Hepatocyte (in vitro differentiated cells): ENCODE data around the gene NTSR1. TPM values are rescaled to one million over a fixed set of nuclear protein-coding genes. Genes with fewer than 3 reads are reported as not detected.

Source experiments
- DNase-seq: peaks from one replicate; pipeline ENCODE4 v3.0.0-alpha.2; 2016; ENCODE audit warnings: low spot score
- H2AFZ ChIP-seq: fragments of 200-600 bp; sonication (generic); 2 replicates; pipeline ENCODE4 v1.6.0; 2016; ENCODE audit warnings: antibody characterized with exemption, mild to moderate bottlenecking
- H3K27ac ChIP-seq: fragments of 200-600 bp; sonication (generic); 2 replicates; pipeline ENCODE4 v1.5.1; 2016; ENCODE audit warnings: mild to moderate bottlenecking
- H3K27me3 ChIP-seq: fragments of 200-600 bp; sonication (generic); 2 replicates; pipeline ENCODE4 v1.6.1; 2016
- H3K36me3 ChIP-seq: fragments of 200-600 bp; sonication (generic); replicated peaks from 2 replicates; pipeline ENCODE4 v1.5.1; 2016; ENCODE audit warnings: low read depth; ENCODE audit not compliant: insufficient read depth
- H3K4me1 ChIP-seq: fragments of 200-600 bp; sonication (generic); 2 replicates; pipeline ENCODE4 v1.5.1; 2016; ENCODE audit warnings: mild to moderate bottlenecking, moderate library complexity; ENCODE audit not compliant: insufficient read depth
- H3K4me2 ChIP-seq: fragments of 200-600 bp; sonication (generic); 2 replicates; pipeline ENCODE4 v1.6.0; 2016
- H3K4me3 ChIP-seq: fragments of 200-600 bp; sonication (generic); 2 replicates; pipeline ENCODE4 v1.5.1; 2016; ENCODE audit warnings: mild to moderate bottlenecking
- H3K79me2 ChIP-seq: fragments of 200-600 bp; sonication (generic); 2 replicates; pipeline ENCODE4 v1.6.0; 2017; ENCODE audit warnings: mild to moderate bottlenecking
- H3K9me2 ChIP-seq: fragments of 200-600 bp; sonication (generic); replicated peaks from 2 replicates; pipeline ENCODE4 v1.6.0; 2017; ENCODE audit warnings: mild to moderate bottlenecking; ENCODE audit not compliant: insufficient read depth
- H3K9me3 ChIP-seq: fragments of 200-600 bp; sonication (generic); 2 replicates; pipeline ENCODE4 v1.5.1; 2016; ENCODE audit warnings: low read depth, mild to moderate bottlenecking
- H4K20me1 ChIP-seq: fragments of 200-600 bp; sonication (generic); 2 replicates; pipeline ENCODE4 v1.6.0; 2016; ENCODE audit warnings: mild to moderate bottlenecking; ENCODE audit not compliant: insufficient read depth, poor library complexity, severe bottlenecking
- EZH2 ChIP-seq: fragments of 200-600 bp; sonication (generic); IDR thresholded peaks from 2 replicates; pipeline ENCODE4 v1.6.1; 2016; ENCODE audit warnings: antibody characterized with exemption, mild to moderate bottlenecking, borderline replicate concordance
- EZH2phosphoT487 ChIP-seq: fragments of 200-600 bp; sonication (generic); IDR thresholded peaks from one replicate; pipeline ENCODE4 v1.6.1; 2018; ENCODE audit warnings: antibody characterized with exemption, mild to moderate bottlenecking, low read depth, moderate library complexity; ENCODE audit not compliant: unreplicated experiment, severe bottlenecking
- WGBS: methylation state at CpG from one replicate; pipeline ENCODE4 v1.1.6; 2016; ENCODE audit warnings: low lambda C conversion rate; ENCODE audit errors: missing lambda C conversion rate; 5-methylcytosine and 5-hydroxymethylcytosine counted together
- polyA plus RNA-seq: library from polyadenylated mRNA; unstranded; fragments of >200 nt; fragmentation: Nextera tagmentation; extraction: Ambion mirVana; gene quantifications from 2 replicates; pipeline ENCODE4 v1.2.1, GENCODE V29; 2016
- total RNA-seq: library from RNA; depleted of rRNA; stranded (reverse); fragments of >200 nt; gene quantifications from 2 replicates; pipeline ENCODE4 v1.2.3, GENCODE V29; 2014
- TF ChIP-seq, protein P1 (sequence below): fragments of 200-600 bp; sonication (generic); IDR thresholded peaks from 2 replicates; pipeline ENCODE4 v1.5.1; 2016; ENCODE audit warnings: antibody characterized with exemption, mild to moderate bottlenecking; ENCODE audit not compliant: poor library complexity

Gene NTSR1
- total and polyA plus RNA-seq, 2 experiments from 2014 or later: 0.37 TPM; not detected in 1

DNA sequence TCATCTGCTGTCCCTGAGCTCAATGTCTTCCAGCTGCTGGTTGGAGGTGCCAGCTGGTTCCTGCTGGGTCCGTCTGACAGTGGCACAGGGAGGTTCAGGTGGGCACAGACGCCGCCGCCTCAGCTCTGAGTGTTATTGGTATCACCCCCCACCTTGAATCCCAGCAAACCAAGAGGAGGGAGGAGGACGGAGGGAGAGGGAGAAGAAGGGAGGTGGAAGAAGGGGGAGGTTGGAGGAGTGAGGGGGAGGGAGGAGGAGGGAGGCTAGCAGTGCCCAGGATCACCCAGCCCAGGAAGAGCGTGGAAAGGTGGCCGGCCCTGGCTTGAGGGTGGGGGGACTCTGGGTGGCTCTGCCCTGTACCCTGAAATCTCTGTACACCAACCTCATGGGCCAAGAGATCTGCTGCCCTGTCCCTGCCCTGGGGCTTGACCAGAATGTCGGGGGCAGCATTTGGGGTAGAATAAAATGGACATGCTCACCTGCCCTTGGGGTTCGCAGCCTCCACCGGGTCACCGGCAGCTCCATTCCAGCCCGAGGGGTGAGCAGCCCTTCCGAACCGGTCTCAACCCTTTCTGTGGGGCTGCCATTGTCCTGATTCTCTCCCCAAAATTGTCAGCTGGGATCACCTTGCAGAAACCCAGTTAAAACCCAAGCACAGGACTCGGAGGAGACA lies 17.1 kb downstream of the NTSR1 start:
- Histone ChIP-seq H3K27me3 (no peaks in the 10 kb centered on the region), H3K9me2 (no peaks in the 10 kb centered on the region), H3K4me3 (no peak overlapping the region), H3K27ac (no peak overlapping the region), H2AFZ (no peak overlapping the region), H3K79me2 (no peaks in the 10 kb centered on the region), H3K36me3 (no peaks in the 10 kb centered on the region), H3K9me3 (peaks cover 4% of the 10 kb centered on the region), H3K4me2 (no peak overlapping the region), H3K4me1 (no peaks in the 10 kb centered on the region), H4K20me1 (no peaks in the 10 kb centered on the region)
- 87% methylated on average over 15 of the region's 15 CpGs for WGBS
- no peak for DNase-seq
- no peak for TF ChIP-seq EZH2
- TF ChIP-seq, protein P1, sequence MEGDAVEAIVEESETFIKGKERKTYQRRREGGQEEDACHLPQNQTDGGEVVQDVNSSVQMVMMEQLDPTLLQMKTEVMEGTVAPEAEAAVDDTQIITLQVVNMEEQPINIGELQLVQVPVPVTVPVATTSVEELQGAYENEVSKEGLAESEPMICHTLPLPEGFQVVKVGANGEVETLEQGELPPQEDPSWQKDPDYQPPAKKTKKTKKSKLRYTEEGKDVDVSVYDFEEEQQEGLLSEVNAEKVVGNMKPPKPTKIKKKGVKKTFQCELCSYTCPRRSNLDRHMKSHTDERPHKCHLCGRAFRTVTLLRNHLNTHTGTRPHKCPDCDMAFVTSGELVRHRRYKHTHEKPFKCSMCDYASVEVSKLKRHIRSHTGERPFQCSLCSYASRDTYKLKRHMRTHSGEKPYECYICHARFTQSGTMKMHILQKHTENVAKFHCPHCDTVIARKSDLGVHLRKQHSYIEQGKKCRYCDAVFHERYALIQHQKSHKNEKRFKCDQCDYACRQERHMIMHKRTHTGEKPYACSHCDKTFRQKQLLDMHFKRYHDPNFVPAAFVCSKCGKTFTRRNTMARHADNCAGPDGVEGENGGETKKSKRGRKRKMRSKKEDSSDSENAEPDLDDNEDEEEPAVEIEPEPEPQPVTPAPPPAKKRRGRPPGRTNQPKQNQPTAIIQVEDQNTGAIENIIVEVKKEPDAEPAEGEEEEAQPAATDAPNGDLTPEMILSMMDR: no peak
- no peak for TF ChIP-seq EZH2phosphoT487

DNA sequence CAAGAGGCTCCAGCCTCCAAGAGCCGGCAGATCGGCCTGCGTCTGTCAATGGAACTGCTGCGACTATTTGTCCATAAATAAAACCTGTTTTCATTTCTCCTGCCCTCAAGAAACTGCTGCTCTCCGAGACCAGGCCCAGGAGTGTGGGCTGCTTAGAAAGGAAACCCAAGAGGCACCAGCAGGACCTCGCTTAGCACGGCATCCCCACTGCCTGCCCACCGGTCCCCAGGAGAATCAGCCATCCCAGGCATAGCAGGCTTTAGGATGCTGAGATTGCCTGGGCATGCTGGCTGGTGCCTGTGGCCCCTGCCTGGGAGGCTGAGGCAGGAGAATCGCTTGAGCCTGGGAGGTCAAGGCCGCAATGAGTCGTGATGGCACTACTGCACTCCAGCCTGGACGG lies 17.6 kb downstream of the NTSR1 start:
- H3K27me3 ChIP-seq: no peaks in the 10 kb centered on the region
- H3K79me2 ChIP-seq: no peaks in the 10 kb centered on the region
- H3K27ac ChIP-seq: no peak overlapping the region
- H3K4me2 ChIP-seq: no peak overlapping the region
- H4K20me1 ChIP-seq: no peaks in the 10 kb centered on the region
- 91% methylated on average over 12 of the region's 12 CpGs for WGBS
- H3K36me3 ChIP-seq: no peaks in the 10 kb centered on the region
- no peak for DNase-seq
- H3K4me3 ChIP-seq: no peak overlapping the region
- H3K9me3 ChIP-seq: no peaks in the 10 kb centered on the region
- H2AFZ ChIP-seq: no peak overlapping the region
- H3K9me2 ChIP-seq: no peaks in the 10 kb centered on the region
- no peaks in the 10 kb centered on the region for H3K4me1 ChIP-seq
- TF ChIP-seq EZH2 (no peak), EZH2phosphoT487 (no peak)
- TF ChIP-seq, protein P1: no peak

DNA sequence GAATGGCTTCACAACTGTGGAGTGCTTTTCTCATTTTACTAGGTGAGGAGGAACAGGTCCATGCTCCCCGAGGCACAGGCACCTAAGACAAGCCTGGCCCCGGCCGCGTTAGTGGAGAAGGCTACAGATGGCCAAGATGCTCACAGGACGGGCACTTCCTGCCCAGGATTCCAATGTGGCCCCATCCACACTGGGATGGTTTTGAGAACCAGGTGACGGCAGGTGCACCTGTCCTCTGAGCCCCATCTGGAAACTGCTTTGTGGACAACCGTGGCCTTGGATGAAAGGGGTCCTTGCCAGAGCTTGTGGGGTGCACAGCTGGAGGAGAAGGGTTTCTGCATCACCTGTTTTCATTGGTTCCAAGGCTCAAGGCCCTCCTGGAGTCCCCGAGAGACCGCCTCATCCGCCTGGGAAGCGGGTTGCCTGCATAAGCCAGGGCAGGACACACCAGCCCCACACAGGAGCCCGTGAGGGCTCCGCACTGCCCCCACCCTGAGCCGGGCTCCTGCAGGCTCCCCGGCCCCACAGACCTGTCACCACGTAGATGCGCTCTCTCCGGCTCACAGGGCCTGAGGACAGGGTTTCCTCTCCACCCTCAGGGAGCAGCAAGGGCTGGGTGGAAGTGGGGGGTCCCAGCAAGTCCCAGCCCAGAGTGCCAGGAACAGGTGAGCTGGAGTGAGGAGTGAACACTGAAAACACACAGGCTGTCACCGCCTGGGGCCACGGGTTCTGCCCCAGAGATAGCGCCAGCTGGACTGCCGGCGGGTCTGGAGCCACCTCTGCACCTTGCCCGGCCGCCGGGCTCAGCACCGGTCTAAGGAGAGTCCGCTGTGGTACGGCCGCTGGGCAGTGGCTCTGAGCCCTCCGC lies 18.3 kb downstream of the NTSR1 start:
- no peaks in the 10 kb centered on the region for H4K20me1 ChIP-seq
- no peak overlapping the region for H3K27ac ChIP-seq
- H3K4me1 ChIP-seq: no peaks in the 10 kb centered on the region
- no peaks in the 10 kb centered on the region for H3K36me3 ChIP-seq
- H3K4me2 ChIP-seq: no peak overlapping the region
- no peaks in the 10 kb centered on the region for H3K79me2 ChIP-seq
- H3K9me2 ChIP-seq: no peaks in the 10 kb centered on the region
- no peak for DNase-seq
- no peak overlapping the region for H3K4me3 ChIP-seq
- H3K9me3 ChIP-seq: no peaks in the 10 kb centered on the region
- H2AFZ ChIP-seq: no peak overlapping the region
- 87% methylated on average over 31 of the region's 31 CpGs for WGBS
- TF ChIP-seq EZH2phosphoT487 (no peak), EZH2 (no peak)
- TF ChIP-seq, protein P1: no peak
- H3K27me3 ChIP-seq: no peaks in the 10 kb centered on the region
